ENCODE measurements around the gene ARAP1. TPM values are rescaled to one million over a fixed set of nuclear protein-coding genes. Genes with fewer than 3 reads are reported as not detected.

Gene ARAP1
- total RNA-seq, 2 donors from 2014 or later = 76.5 to 103 TPM

- no peak for TF ChIP-seq CTCF (IDR thresholded peaks at IDR 0.05)
- no peak for ATAC-seq (ENCODE audit: insufficient number of reproducible peaks, low FRiP score, low read depth)
- Histone ChIP-seq H3K27me3 (replicated peaks; ENCODE audit: insufficient read depth) (no peaks in the 10 kb centered on the region), H3K27ac (no peak overlapping the region), H3K36me3 (no peaks in the 10 kb centered on the region), H3K9me3 (no peaks in the 10 kb centered on the region), H3K4me1 (ENCODE audit: control insufficient read depth in 1 of 2, low read depth in 2 of 2) (no peaks in the 10 kb centered on the region), H3K4me3 (no peak overlapping the region)
- no peak for DNase-seq (ENCODE audit: low spot score)
Measured at GRCh38 chr11:72652133-72652532, 100.1 kb downstream of the ARAP1 start.

GRCh38 chr11:72649215-72649976 lies 102.8 kb downstream of the ARAP1 start:
- DNase-seq (ENCODE audit: low spot score) (no peak), ATAC-seq (ENCODE audit: insufficient number of reproducible peaks, low FRiP score, low read depth) (no peak)
- no peaks in the 10 kb centered on the region for H3K36me3 ChIP-seq
- no peak overlapping the region for H3K27ac ChIP-seq
- TF ChIP-seq CTCF (IDR thresholded peaks at IDR 0.05) = no peak
- H3K4me1 ChIP-seq (ENCODE audit: control insufficient read depth in 1 of 2, low read depth in 2 of 2) = no peaks in the 10 kb centered on the region
- H3K9me3 ChIP-seq = no peaks in the 10 kb centered on the region
- no peak overlapping the region for H3K4me3 ChIP-seq
- no peaks in the 10 kb centered on the region for H3K27me3 ChIP-seq (replicated peaks; ENCODE audit: insufficient read depth)

GRCh38 chr11:72648384-72649136 lies 103.6 kb downstream of the ARAP1 start:
- DNase-seq (ENCODE audit: low spot score) (no peak), ATAC-seq (ENCODE audit: insufficient number of reproducible peaks, low FRiP score, low read depth) (no peak)
- no peaks in the 10 kb centered on the region for H3K9me3 ChIP-seq
- no peaks in the 10 kb centered on the region for H3K27me3 ChIP-seq (replicated peaks; ENCODE audit: insufficient read depth)
- no peaks in the 10 kb centered on the region for H3K36me3 ChIP-seq
- TF ChIP-seq CTCF (IDR thresholded peaks at IDR 0.05) = no peak
- H3K27ac ChIP-seq = no peak overlapping the region
- no peak overlapping the region for H3K4me3 ChIP-seq
- peaks cover 0 to 2% of the 10 kb centered on the region in 2 donors for H3K4me1 ChIP-seq (ENCODE audit: control insufficient read depth in 1 of 2, low read depth in 2 of 2)

- H3K9me3 ChIP-seq = no peaks in the 10 kb centered on the region
- DNase-seq (ENCODE audit: low spot score) (no peak), ATAC-seq (ENCODE audit: insufficient number of reproducible peaks, low FRiP score, low read depth) (no peak)
- H3K27me3 ChIP-seq (replicated peaks; ENCODE audit: insufficient read depth) = no peaks in the 10 kb centered on the region
- no peak overlapping the region for H3K27ac ChIP-seq
- H3K4me3 ChIP-seq = no peak overlapping the region
- peaks cover 0 to 8% of the 10 kb centered on the region in 2 donors for H3K4me1 ChIP-seq (ENCODE audit: control insufficient read depth in 1 of 2, low read depth in 2 of 2)
- TF ChIP-seq CTCF (IDR thresholded peaks at IDR 0.05) = no peak
- no peaks in the 10 kb centered on the region for H3K36me3 ChIP-seq
Measured at GRCh38 chr11:72647882-72648281, 104.3 kb downstream of the ARAP1 start.

GRCh38 chr11:72646472-72646871 lies 105.7 kb downstream of the ARAP1 start:
- TF ChIP-seq CTCF (IDR thresholded peaks at IDR 0.05) = no peak
- DNase-seq (ENCODE audit: low spot score) (no peak), ATAC-seq (ENCODE audit: insufficient number of reproducible peaks, low FRiP score, low read depth) (no peak)

More at GRCh38 chr11:72646472-72646871, 105.7 kb downstream of the ARAP1 start:
- Histone ChIP-seq H3K9me3 (no peaks in the 10 kb centered on the region), H3K27ac (no peak overlapping the region), H3K27me3 (replicated peaks; ENCODE audit: insufficient read depth) (peaks cover 1% of the 10 kb centered on the region), H3K36me3 (no peaks in the 10 kb centered on the region), H3K4me3 (no peak overlapping the region), H3K4me1 (ENCODE audit: control insufficient read depth in 1 of 2, low read depth in 2 of 2) (peaks cover 0 to 19% of the 10 kb centered on the region in 2 donors)

All from thoracic aorta (tissue), 2 donors.